ENCODE results near the gene SLC35F1.

DNA sequence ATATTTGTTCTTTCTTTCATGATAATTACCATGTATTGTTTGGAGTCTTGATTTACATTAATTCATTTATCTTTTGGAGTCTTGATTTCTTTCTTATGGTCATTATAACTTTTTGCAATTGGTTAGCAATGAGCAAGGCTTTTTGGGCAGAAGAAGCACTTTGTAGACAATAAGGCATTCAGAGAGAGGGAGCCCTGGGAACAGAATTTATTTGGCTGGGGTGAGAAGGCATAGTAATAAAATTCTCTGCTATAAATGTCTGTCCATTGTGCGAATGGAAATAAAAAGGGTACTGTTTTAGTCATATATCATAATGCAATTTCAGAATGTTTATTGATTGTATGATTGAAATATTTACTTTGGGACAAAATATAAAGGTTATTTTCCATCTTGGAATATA is 147.0 kb downstream of the SLC35F1 start:
- TF ChIP-seq CTCF (IDR thresholded peaks at IDR 0.05; ENCODE audit: low read depth, low read length) (no peak), EZH2phosphoT487 (IDR thresholded peaks at IDR 0.05; ENCODE audit: low read depth) (no peak)
